NB4 (cell line): ENCODE results near the gene GRM6.

Experiments
- DNase-seq: peaks from one replicate; pipeline ENCODE4 v3.0.0; 2010; ENCODE audit warnings: low read depth
- H3K4me3 ChIP-seq: one replicate; pipeline ENCODE4 v1.5.1; 2011; ENCODE audit warnings: mild to moderate bottlenecking, low read depth, low read length, moderate library complexity
- MYC ChIP-seq: IDR thresholded peaks from 2 replicates; pipeline ENCODE4 v1.6.1; 2011; ENCODE audit warnings: low read depth, low read length
- POLR2A ChIP-seq: IDR thresholded peaks from 2 replicates; pipeline ENCODE4 v1.6.1; 2011; ENCODE audit warnings: mild to moderate bottlenecking; ENCODE audit not compliant: insufficient read length; ENCODE audit errors: extremely low read depth
- TF ChIP-seq, protein P1 (sequence below): IDR thresholded peaks from 2 replicates; pipeline ENCODE4 v1.6.1; 2011; ENCODE audit warnings: low read depth, low read length
- TF ChIP-seq, protein P2 (sequence below): IDR thresholded peaks from one replicate; pipeline ENCODE4 v1.5.1; 2012; ENCODE audit warnings: low read depth, low read length

GRM6 gene

DNA sequence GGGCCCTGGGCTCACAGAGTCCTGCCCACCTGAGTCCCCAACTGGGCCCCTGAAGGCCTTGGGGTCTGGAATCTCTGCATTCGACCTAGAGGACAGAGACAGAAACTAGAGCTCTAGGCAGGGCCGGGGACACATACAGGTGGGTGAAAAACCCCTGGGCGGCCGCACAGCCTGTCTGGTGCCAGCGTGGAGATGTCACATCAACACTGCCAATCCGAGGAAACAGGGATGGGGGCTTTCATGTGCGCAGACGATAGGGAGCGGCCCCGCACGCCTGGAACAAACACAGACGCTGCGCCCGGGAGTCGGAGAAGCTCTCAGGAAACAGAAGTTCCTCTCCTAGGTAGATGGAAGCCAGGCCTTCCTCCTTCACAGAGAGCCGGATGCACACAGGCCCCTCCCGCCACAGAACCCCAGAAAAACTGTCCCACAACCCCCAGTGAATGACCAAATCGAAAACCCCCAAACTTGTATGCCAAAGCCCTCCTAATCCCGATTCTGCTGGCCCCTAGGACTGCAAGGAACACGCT is 1.8 kb downstream of the GRM6 start:
- DNase-seq, result no peak
- TF ChIP-seq MYC (no peak), POLR2A (no peak)
- TF ChIP-seq, protein P1, sequence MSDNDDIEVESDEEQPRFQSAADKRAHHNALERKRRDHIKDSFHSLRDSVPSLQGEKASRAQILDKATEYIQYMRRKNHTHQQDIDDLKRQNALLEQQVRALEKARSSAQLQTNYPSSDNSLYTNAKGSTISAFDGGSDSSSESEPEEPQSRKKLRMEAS, result no peak
- TF ChIP-seq, protein P2, sequence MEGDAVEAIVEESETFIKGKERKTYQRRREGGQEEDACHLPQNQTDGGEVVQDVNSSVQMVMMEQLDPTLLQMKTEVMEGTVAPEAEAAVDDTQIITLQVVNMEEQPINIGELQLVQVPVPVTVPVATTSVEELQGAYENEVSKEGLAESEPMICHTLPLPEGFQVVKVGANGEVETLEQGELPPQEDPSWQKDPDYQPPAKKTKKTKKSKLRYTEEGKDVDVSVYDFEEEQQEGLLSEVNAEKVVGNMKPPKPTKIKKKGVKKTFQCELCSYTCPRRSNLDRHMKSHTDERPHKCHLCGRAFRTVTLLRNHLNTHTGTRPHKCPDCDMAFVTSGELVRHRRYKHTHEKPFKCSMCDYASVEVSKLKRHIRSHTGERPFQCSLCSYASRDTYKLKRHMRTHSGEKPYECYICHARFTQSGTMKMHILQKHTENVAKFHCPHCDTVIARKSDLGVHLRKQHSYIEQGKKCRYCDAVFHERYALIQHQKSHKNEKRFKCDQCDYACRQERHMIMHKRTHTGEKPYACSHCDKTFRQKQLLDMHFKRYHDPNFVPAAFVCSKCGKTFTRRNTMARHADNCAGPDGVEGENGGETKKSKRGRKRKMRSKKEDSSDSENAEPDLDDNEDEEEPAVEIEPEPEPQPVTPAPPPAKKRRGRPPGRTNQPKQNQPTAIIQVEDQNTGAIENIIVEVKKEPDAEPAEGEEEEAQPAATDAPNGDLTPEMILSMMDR, result no peak
- no peak overlapping the region for H3K4me3 ChIP-seq

GRCh38 chr5:178992291-178992895 is 2.7 kb downstream of the GRM6 start:
- DNase-seq, result no peak
- TF ChIP-seq, protein P2, result no peak
- no peak for TF ChIP-seq MYC
- H3K4me3 ChIP-seq, result no peak overlapping the region

DNA sequence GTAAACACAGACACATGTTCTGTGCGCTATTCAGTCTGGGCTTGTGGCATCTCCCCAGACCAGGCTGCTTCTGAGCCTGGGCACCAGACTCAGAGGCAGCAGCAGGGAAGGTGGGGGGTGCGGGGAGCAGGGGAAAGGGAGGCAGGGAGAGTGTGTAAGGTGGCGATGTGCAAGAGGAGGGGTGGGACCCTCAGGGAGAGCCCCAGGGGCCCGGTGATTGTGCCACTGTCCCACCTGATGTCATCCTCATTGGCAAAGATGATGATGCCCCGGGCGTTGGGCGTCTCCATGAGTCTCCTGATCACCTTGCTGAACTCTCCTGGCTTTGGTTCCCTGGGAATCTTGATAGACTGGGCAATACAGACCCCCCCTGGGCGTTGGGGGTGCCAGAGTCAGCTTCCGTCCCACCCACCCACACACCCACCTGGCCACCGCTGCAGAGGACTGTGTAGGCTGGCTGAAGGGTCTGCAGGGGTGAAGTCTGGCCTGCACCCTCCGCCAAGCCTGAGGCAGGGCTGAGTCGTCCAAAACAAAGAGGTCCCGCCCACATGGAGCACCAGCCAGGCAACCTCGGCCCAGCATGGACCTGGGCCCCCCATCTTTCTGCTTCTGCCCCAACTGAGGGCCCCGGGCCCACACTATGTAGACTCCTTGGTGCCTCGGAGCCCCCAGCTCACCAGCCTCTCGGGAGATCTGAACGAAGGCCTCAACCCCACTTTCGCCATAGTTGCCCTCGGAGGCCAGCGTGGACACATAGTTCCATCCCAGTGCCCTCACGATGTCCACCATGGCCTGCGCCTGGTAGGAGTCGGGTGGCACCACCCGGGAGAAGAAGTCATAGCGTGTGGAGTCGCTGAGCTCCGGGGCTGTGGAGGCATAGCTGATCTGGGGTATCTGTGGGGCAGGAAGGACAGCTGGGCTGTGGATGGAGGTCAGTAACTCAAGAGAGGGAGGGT is 3.7 kb downstream of the GRM6 start:
- H3K4me3 ChIP-seq, result no peak overlapping the region
- TF ChIP-seq, protein P1, result no peak
- TF ChIP-seq, protein P2, result no peak
- TF ChIP-seq MYC (no peak), POLR2A (no peak)
- no peak for DNase-seq

GRCh38 chr5:178990491-178990890 is 4.6 kb downstream of the GRM6 start:
- TF ChIP-seq, protein P1, result no peak
- TF ChIP-seq, protein P2, result no peak
- TF ChIP-seq MYC, result no peak
- no peak for TF ChIP-seq POLR2A
- DNase-seq, result no peak

DNA sequence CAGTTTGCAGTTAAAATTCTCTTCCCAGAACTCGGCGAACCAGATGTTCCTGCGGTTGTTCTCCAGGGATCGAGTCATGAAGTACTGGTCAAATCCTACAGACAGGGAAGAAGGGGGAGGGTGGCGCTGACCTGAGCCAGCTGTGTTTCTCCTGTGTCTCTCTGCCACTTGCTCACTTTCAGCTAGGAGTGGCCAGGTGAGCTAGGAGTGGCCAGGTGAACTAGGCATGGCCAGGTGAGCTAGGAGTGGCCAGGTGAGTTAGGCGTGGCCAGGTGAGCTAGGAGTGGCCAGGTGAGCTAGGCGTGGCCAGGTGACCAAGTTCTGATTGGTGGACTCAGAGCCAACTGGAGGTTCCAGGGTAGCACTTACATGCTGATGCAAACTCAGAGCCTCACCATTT is 5.8 kb downstream of the GRM6 start:
- no peak for DNase-seq
- H3K4me3 ChIP-seq, result no peak overlapping the region
- TF ChIP-seq, protein P1, result no peak
- TF ChIP-seq MYC (no peak), POLR2A (no peak)
- TF ChIP-seq, protein P2, result no peak

More at GRCh38 chr5:178990491-178990890, 4.6 kb downstream of the GRM6 start:
- no peak overlapping the region for H3K4me3 ChIP-seq
